Ovary (tissue), 3 donors: ENCODE measurements around the gene UBE2S.

Source experiments
- CTCF ChIP-seq, 3 donors: fragments of 450-650 bp in 2 of 3; fragments of 200-600 bp in 1 of 3; IDR thresholded peaks; one replicate each; pipeline versions ENCODE4 v1.5.1 to v1.8.0; 2016 to 2022; ENCODE audit warnings: antibody characterized with exemption in 3 of 3, mild to moderate bottlenecking in 1 of 3
- POLR2A ChIP-seq: fragments of 450-650 bp; IDR thresholded peaks from one replicate; pipeline ENCODE4 v1.6.1; 2017; ENCODE audit warnings: antibody characterized with exemption, mild to moderate bottlenecking, moderate library complexity
- donor health status: DM: no; HTN: no; CAD: no.

- TF ChIP-seq POLR2A (no peak), CTCF (IDR thresholded peaks at IDR 0.05) (no peak)
Observed at GRCh38 chr19:55434356-55434919, 26.9 kb upstream of the UBE2S start.
